Astrocyte (in vitro differentiated cells and primary cell): ENCODE data around the gene LIN28B. TPM values are rescaled to one million over a fixed set of nuclear protein-coding genes. Genes with fewer than 3 reads are reported as not detected.

Experiments used
- DNase-seq: peaks from one replicate; pipeline ENCODE4 v3.0.0-alpha.2; 2010; ENCODE audit warnings: low read depth
- FAIRE-seq: peaks from 2 replicates; lab custom pipeline; 2011; peaks lifted over from hg19 to GRCh38; lab: Jason Lieb, UNC
- H2AFZ ChIP-seq: 2 replicates; pipeline ENCODE4 v1.6.0; 2012; ENCODE audit warnings: low read depth, low read length, inconsistent platforms
- H3K27ac ChIP-seq: 2 replicates; pipeline ENCODE4 v1.5.1; 2011; ENCODE audit warnings: low read depth, low read length, inconsistent platforms
- H3K27me3 ChIP-seq: 2 replicates; pipeline ENCODE4 v1.6.0; 2011; ENCODE audit warnings: low read length, inconsistent platforms; ENCODE audit not compliant: insufficient read depth
- H3K36me3 ChIP-seq: 2 replicates; pipeline ENCODE4 v1.5.1; 2011; ENCODE audit warnings: low read length, inconsistent platforms; ENCODE audit not compliant: insufficient read depth
- H3K4me1 ChIP-seq: 2 replicates; pipeline ENCODE4 v1.5.1; 2011; ENCODE audit warnings: low read length, inconsistent platforms; ENCODE audit not compliant: insufficient read depth
- H3K4me2 ChIP-seq: 2 replicates; pipeline ENCODE4 v1.6.0; 2012; ENCODE audit warnings: low read length, inconsistent platforms
- H3K4me3 ChIP-seq: 2 replicates; pipeline ENCODE4 v1.5.1; 2011; ENCODE audit warnings: low read depth, mild to moderate bottlenecking, low read length, inconsistent platforms; ENCODE audit not compliant: insufficient read depth
- H3K79me2 ChIP-seq: 2 replicates; pipeline ENCODE4 v1.6.0; 2012; ENCODE audit warnings: mild to moderate bottlenecking, low read length, inconsistent platforms; ENCODE audit not compliant: insufficient read depth
- H3K9ac ChIP-seq: 2 replicates; pipeline ENCODE4 v1.6.0; 2012; ENCODE audit warnings: mild to moderate bottlenecking, low read length, inconsistent platforms
- H3K9me3 ChIP-seq: 2 replicates; pipeline ENCODE4 v1.5.1; 2012; ENCODE audit warnings: low read depth, mild to moderate bottlenecking, low read length, inconsistent platforms; ENCODE audit not compliant: insufficient read depth
- H4K20me1 ChIP-seq: 2 replicates; pipeline ENCODE4 v1.6.0; 2012; ENCODE audit warnings: low read length, inconsistent platforms; ENCODE audit not compliant: insufficient read depth
- H3K27ac Mint-ChIP-seq: one replicate; pipeline ENCODE4 v1.8.0; 2021; ENCODE audit warnings: mild to moderate bottlenecking, mixed read lengths; ENCODE audit not compliant: unreplicated experiment
- H3K27me3 Mint-ChIP-seq: one replicate; pipeline ENCODE4 v1.8.0; 2021; ENCODE audit warnings: low read depth, mixed read lengths; ENCODE audit not compliant: unreplicated experiment
- H3K36me3 Mint-ChIP-seq: one replicate; pipeline ENCODE4 v1.8.0; 2021; ENCODE audit warnings: low read depth, mixed read lengths; ENCODE audit not compliant: unreplicated experiment
- H3K4me1 Mint-ChIP-seq: one replicate; pipeline ENCODE4 v1.8.0; 2021; ENCODE audit warnings: low read depth, mixed read lengths; ENCODE audit not compliant: unreplicated experiment
- H3K4me3 Mint-ChIP-seq: one replicate; pipeline ENCODE4 v1.8.0; 2021; ENCODE audit warnings: mild to moderate bottlenecking, moderate library complexity, mixed read lengths; ENCODE audit not compliant: unreplicated experiment
- H3K9me3 Mint-ChIP-seq: one replicate; pipeline ENCODE4 v1.8.0; 2021; ENCODE audit warnings: mild to moderate bottlenecking, mixed read lengths; ENCODE audit not compliant: unreplicated experiment
- CTCF ChIP-seq: IDR thresholded peaks from 2 replicates; pipeline ENCODE4 v1.5.1; 2011; ENCODE audit warnings: low read depth, mild to moderate bottlenecking, inconsistent platforms, low read length, moderate library complexity; ENCODE audit not compliant: insufficient read depth
- EZH2 ChIP-seq: IDR thresholded peaks from 2 replicates; pipeline ENCODE4 v1.6.1; 2012; ENCODE audit warnings: mild to moderate bottlenecking, low read length, inconsistent platforms; ENCODE audit not compliant: insufficient read depth
- total RNA-seq: library from RNA; stranded (reverse); gene quantifications from 2 replicates; pipeline ENCODE4 v1.2.1, GENCODE V29; 2021

LIN28B gene
- total RNA-seq, 1 donor from 2014 or later, result 29.0 TPM

GRCh38 chr6:105102186-105102585, 145.3 kb downstream of the LIN28B start:
- DNase-seq (no peak), FAIRE-seq (no peak)
- H3K4me3 Mint-ChIP-seq, result no peak overlapping the region
- no peak overlapping the region for H3K27ac Mint-ChIP-seq
- H4K20me1 ChIP-seq, result no peaks in the 10 kb centered on the region
- no peaks in the 10 kb centered on the region for H3K9me3 Mint-ChIP-seq
- TF ChIP-seq CTCF (no peak), EZH2 (no peak)
- H3K79me2 ChIP-seq, result no peaks in the 10 kb centered on the region
- no peaks in the 10 kb centered on the region for H3K4me1 ChIP-seq
- H3K36me3 ChIP-seq, result peaks cover 6% of the 10 kb centered on the region
- H3K4me2 ChIP-seq, result no peak overlapping the region
- H3K4me1 Mint-ChIP-seq, result no peaks in the 10 kb centered on the region
- H3K9ac ChIP-seq, result no peak overlapping the region
- no peaks in the 10 kb centered on the region for H3K27me3 ChIP-seq
- H3K27ac ChIP-seq, result no peak overlapping the region
- H3K4me3 ChIP-seq, result no peak overlapping the region
- peaks cover 11% of the 10 kb centered on the region for H3K36me3 Mint-ChIP-seq
- H3K9me3 ChIP-seq, result no peaks in the 10 kb centered on the region
- no peak overlapping the region for H2AFZ ChIP-seq
- H3K27me3 Mint-ChIP-seq, result no peaks in the 10 kb centered on the region

GRCh38 chr6:105105094-105105493, 148.2 kb downstream of the LIN28B start:
- Histone ChIP-seq H3K4me3 (no peak overlapping the region), H4K20me1 (no peaks in the 10 kb centered on the region), H3K36me3 (no peaks in the 10 kb centered on the region), H3K9me3 (no peaks in the 10 kb centered on the region), H3K27me3 (no peaks in the 10 kb centered on the region), H3K27ac (no peak overlapping the region), H2AFZ (no peak overlapping the region), H3K4me1 (no peaks in the 10 kb centered on the region), H3K9ac (no peak overlapping the region), H3K4me2 (no peak overlapping the region), H3K79me2 (no peaks in the 10 kb centered on the region)
- DNase-seq, result no peak
- Mint-ChIP-seq H3K4me1 (no peaks in the 10 kb centered on the region), H3K9me3 (no peaks in the 10 kb centered on the region), H3K27ac (no peak overlapping the region), H3K4me3 (no peak overlapping the region), H3K27me3 (no peaks in the 10 kb centered on the region), H3K36me3 (peaks cover 4% of the 10 kb centered on the region)
- TF ChIP-seq CTCF (no peak), EZH2 (no peak)
- FAIRE-seq, result no peak

GRCh38 chr6:105106260-105106659, 149.4 kb downstream of the LIN28B start:
- Mint-ChIP-seq H3K27ac (no peak overlapping the region), H3K27me3 (no peaks in the 10 kb centered on the region), H3K4me3 (no peak overlapping the region), H3K36me3 (no peaks in the 10 kb centered on the region), H3K9me3 (no peaks in the 10 kb centered on the region), H3K4me1 (no peaks in the 10 kb centered on the region)
- Histone ChIP-seq H3K4me3 (no peak overlapping the region), H2AFZ (no peak overlapping the region), H3K4me2 (no peak overlapping the region), H3K27me3 (no peaks in the 10 kb centered on the region), H3K9me3 (no peaks in the 10 kb centered on the region), H3K4me1 (no peaks in the 10 kb centered on the region), H3K79me2 (no peaks in the 10 kb centered on the region), H4K20me1 (no peaks in the 10 kb centered on the region), H3K36me3 (no peaks in the 10 kb centered on the region), H3K9ac (no peak overlapping the region), H3K27ac (no peak overlapping the region)
- DNase-seq (no peak), FAIRE-seq (no peak)
- TF ChIP-seq CTCF (no peak), EZH2 (no peak)
